HEK293 (cell line): ENCODE data around the gene BAD.

Experiments
- EGR2 ChIP-seq: fragments of 450-650 bp; formaldehyde crosslinking; IDR thresholded peaks from 2 replicates; pipeline ENCODE4 v1.5.1; 2016; ENCODE audit warnings: low read depth, missing biosample characterization, missing genetic modification characterization
- GLIS1 ChIP-seq: fragments of 450-650 bp; formaldehyde crosslinking; IDR thresholded peaks from 2 replicates; pipeline ENCODE4 v1.5.1; 2016; ENCODE audit warnings: missing biosample characterization, missing genetic modification characterization
- GLIS2 ChIP-seq: fragments of 450-650 bp; formaldehyde crosslinking; IDR thresholded peaks from 2 replicates; pipeline ENCODE4 v1.5.1; 2016; ENCODE audit warnings: missing biosample characterization, missing genetic modification characterization
- KLF16 ChIP-seq: fragments of 450-650 bp; formaldehyde crosslinking; IDR thresholded peaks from 2 replicates; pipeline ENCODE4 v1.5.1; 2017; ENCODE audit warnings: missing biosample characterization, missing genetic modification characterization
- KLF8 ChIP-seq: fragments of 450-650 bp; formaldehyde crosslinking; IDR thresholded peaks from 2 replicates; pipeline ENCODE4 v1.5.1; 2016; ENCODE audit warnings: missing biosample characterization, missing genetic modification characterization
- KLF9 ChIP-seq: fragments of 450-650 bp; formaldehyde crosslinking; IDR thresholded peaks from 2 replicates; pipeline ENCODE4 v1.5.1; 2016; ENCODE audit warnings: missing biosample characterization, missing genetic modification characterization, low read depth
- PRDM1 ChIP-seq: fragments of 450-650 bp; formaldehyde crosslinking; IDR thresholded peaks from 2 replicates; pipeline ENCODE4; 2016; ENCODE audit warnings: missing biosample characterization, missing genetic modification characterization
- SP3 ChIP-seq: fragments of 450-650 bp; formaldehyde crosslinking; IDR thresholded peaks from 2 replicates; pipeline ENCODE4 v1.5.1; 2016; ENCODE audit warnings: missing biosample characterization, missing genetic modification characterization
- TRIM28 ChIP-seq: IDR thresholded peaks from 2 replicates; pipeline ENCODE4 v1.6.1; 2011; ENCODE audit warnings: low read length, control low read depth, borderline replicate concordance
- WT1 ChIP-seq: fragments of 450-650 bp; formaldehyde crosslinking; IDR thresholded peaks from 2 replicates; pipeline ENCODE4 v1.5.1; 2016; ENCODE audit warnings: missing biosample characterization, missing genetic modification characterization
- YY1 ChIP-seq: fragments of 450-650 bp; formaldehyde crosslinking; IDR thresholded peaks from 2 replicates; pipeline ENCODE4 v1.5.1; 2018; ENCODE audit warnings: missing biosample characterization, missing genetic modification characterization
- ZBTB8A ChIP-seq: fragments of 450-650 bp; formaldehyde crosslinking; IDR thresholded peaks from 2 replicates; pipeline ENCODE4 v1.5.1; 2016; ENCODE audit warnings: missing biosample characterization, missing genetic modification characterization
- ZEB2 ChIP-seq: fragments of 450-650 bp; formaldehyde crosslinking; IDR thresholded peaks from 2 replicates; pipeline ENCODE4 v1.5.1; 2016; ENCODE audit warnings: missing biosample characterization, missing genetic modification characterization
- ZNF10 ChIP-seq: fragments of 450-650 bp; formaldehyde crosslinking; IDR thresholded peaks from 2 replicates; pipeline ENCODE4 v1.5.1; 2017; ENCODE audit warnings: missing biosample characterization, missing genetic modification characterization
- ZNF366 ChIP-seq: fragments of 450-650 bp; formaldehyde crosslinking; conservative IDR thresholded peaks from 2 replicates; pipeline ENCODE4 v1.5.1; 2016; ENCODE audit warnings: missing biosample characterization, missing genetic modification characterization
- ZNF394 ChIP-seq: fragments of 450-650 bp; formaldehyde crosslinking; IDR thresholded peaks from 2 replicates; pipeline ENCODE4 v1.5.1; 2016; ENCODE audit warnings: missing biosample characterization, missing genetic modification characterization, mild to moderate bottlenecking, moderate library complexity, borderline replicate concordance
- ZNF48 ChIP-seq: fragments of 450-650 bp; formaldehyde crosslinking; IDR thresholded peaks from 2 replicates; pipeline ENCODE4 v1.5.1; 2016; ENCODE audit warnings: missing biosample characterization, missing genetic modification characterization
- ZNF76 ChIP-seq: fragments of 450-650 bp; formaldehyde crosslinking; IDR thresholded peaks from 2 replicates; pipeline ENCODE4; 2016; ENCODE audit warnings: low read depth, missing biosample characterization, missing genetic modification characterization, borderline replicate concordance
- TF ChIP-seq, protein P1 (sequence below): fragments of 450-650 bp; formaldehyde crosslinking; IDR thresholded peaks from 2 replicates; pipeline ENCODE4 v1.5.1; 2016; ENCODE audit warnings: missing biosample characterization, missing genetic modification characterization
- TF ChIP-seq, protein P2 (sequence below): fragments of 450-650 bp; formaldehyde crosslinking; IDR thresholded peaks from 2 replicates; pipeline ENCODE4 v1.5.1; 2017; ENCODE audit warnings: missing biosample characterization, mild to moderate bottlenecking, missing genetic modification characterization, moderate library complexity
- TF ChIP-seq, protein P3 (sequence below): fragments of 450-650 bp; formaldehyde crosslinking; IDR thresholded peaks from 2 replicates; pipeline ENCODE4 v1.5.1; 2016; ENCODE audit warnings: missing biosample characterization, missing genetic modification characterization
- TF ChIP-seq, protein P4 (sequence below): fragments of 450-650 bp; formaldehyde crosslinking; IDR thresholded peaks from 2 replicates; pipeline ENCODE4 v1.5.1; 2016; ENCODE audit warnings: missing biosample characterization, missing genetic modification characterization
- TF ChIP-seq, protein P5 (sequence below): fragments of 450-650 bp; formaldehyde crosslinking; optimal IDR thresholded peaks from 2 replicates; pipeline ENCODE3; 2016; ENCODE audit warnings: missing biosample characterization, mild to moderate bottlenecking, missing genetic modification characterization
- TF ChIP-seq, protein P6 (sequence below): fragments of 450-650 bp; formaldehyde crosslinking; IDR thresholded peaks from 2 replicates; pipeline ENCODE4 v1.5.1; 2016; ENCODE audit warnings: missing biosample characterization, missing genetic modification characterization
- TF ChIP-seq, protein P7 (sequence below): fragments of 450-650 bp; IDR thresholded peaks from 2 replicates; pipeline ENCODE4 v1.5.1; 2018; ENCODE audit warnings: missing biosample characterization, missing genetic modification characterization

Gene BAD

DNA sequence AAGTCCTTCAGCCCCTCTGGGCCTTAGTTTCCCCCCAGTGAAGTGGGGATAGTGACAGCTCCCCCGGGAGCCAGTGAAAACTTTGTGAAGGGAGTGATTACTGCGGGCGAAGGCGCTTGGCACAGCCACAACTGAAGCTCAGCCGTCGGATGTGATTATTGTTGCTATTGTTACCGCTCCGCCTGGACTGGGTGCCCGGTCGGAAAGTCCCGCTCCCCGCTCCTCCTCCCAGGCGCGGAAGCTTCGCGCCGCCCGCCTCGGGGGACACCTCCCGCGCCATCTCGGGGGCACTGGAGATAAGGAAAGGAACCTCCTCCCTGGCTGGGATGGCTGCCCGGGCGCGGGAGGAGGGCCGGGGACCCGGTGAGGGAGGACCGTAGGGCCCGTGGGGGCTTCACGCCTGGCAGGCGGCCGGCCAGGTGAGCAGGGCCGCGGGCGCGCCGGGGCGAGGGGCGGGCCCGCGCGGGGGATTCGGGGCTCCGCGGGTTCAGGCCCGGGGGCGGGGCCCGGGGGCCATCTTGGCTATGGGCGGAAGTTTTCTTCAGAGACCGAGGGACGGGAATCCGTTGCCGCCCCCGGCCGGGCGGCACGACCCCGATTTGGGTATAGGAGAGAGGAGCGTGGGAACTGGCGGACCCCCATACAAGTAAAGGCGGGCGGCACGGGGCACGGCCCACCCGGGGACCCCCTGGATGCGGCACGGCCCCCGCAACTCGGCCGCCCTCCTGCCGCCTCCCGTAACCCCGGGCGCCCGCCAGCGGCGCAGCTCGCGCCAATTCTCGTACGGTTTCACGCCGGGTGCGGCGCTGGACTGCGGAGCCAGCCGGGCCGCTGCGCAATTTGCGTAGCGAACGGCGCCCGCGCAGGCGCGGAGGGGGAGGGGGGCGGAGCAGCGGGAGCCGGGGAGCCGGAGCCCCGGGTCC is 758 bp upstream of the BAD start, which contains the start of gene GPR137 (continued):
- TF ChIP-seq, protein P1, sequence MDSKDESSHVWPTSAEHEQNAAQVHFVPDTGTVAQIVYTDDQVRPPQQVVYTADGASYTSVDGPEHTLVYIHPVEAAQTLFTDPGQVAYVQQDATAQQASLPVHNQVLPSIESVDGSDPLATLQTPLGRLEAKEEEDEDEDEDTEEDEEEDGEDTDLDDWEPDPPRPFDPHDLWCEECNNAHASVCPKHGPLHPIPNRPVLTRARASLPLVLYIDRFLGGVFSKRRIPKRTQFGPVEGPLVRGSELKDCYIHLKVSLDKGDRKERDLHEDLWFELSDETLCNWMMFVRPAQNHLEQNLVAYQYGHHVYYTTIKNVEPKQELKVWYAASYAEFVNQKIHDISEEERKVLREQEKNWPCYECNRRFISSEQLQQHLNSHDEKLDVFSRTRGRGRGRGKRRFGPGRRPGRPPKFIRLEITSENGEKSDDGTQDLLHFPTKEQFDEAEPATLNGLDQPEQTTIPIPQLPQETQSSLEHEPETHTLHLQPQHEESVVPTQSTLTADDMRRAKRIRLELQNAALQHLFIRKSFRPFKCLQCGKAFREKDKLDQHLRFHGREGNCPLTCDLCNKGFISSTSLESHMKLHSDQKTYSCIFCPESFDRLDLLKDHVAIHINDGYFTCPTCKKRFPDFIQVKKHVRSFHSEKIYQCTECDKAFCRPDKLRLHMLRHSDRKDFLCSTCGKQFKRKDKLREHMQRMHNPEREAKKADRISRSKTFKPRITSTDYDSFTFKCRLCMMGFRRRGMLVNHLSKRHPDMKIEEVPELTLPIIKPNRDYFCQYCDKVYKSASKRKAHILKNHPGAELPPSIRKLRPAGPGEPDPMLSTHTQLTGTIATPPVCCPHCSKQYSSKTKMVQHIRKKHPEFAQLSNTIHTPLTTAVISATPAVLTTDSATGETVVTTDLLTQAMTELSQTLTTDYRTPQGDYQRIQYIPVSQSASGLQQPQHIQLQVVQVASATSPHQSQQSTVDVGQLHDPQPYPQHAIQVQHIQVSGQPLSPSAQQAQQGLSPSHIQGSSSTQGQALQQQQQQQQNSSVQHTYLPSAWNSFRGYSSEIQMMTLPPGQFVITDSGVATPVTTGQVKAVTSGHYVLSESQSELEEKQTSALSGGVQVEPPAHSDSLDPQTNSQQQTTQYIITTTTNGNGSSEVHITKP (tag by site-specific recombination) = no peak; the same call in 1 of the 2 replicates
- peak; percentile 65 for TF ChIP-seq ZBTB8A
- no peak for TF ChIP-seq PRDM1 (tag by site-specific recombination)
- no peak for TF ChIP-seq KLF16 (tag by site-specific recombination)
- TF ChIP-seq ZEB2 (tag by site-specific recombination) = peak; percentile 59; the same call in 1 of the 2 replicates
- TF ChIP-seq TRIM28 = no peak
- TF ChIP-seq YY1 = peak; percentile 55; the same call in 1 of the 2 replicates
- TF ChIP-seq GLIS2 (tag by site-specific recombination) = peak; percentile 56; the same call in 1 of the 2 replicates
- peak; percentile 35; the same call in 1 of the 2 replicates for TF ChIP-seq ZNF366 (tag by site-specific recombination)
- no peak for TF ChIP-seq ZNF10 (tag by site-specific recombination)
- TF ChIP-seq WT1 (tag by site-specific recombination) = peak; percentile 15; the same call in 1 of the 2 replicates
- 0 out of 2 replicates have a peak, but pooled peaks have one; percentile 19 for TF ChIP-seq EGR2 (tag by site-specific recombination)
- TF ChIP-seq, protein P2, sequence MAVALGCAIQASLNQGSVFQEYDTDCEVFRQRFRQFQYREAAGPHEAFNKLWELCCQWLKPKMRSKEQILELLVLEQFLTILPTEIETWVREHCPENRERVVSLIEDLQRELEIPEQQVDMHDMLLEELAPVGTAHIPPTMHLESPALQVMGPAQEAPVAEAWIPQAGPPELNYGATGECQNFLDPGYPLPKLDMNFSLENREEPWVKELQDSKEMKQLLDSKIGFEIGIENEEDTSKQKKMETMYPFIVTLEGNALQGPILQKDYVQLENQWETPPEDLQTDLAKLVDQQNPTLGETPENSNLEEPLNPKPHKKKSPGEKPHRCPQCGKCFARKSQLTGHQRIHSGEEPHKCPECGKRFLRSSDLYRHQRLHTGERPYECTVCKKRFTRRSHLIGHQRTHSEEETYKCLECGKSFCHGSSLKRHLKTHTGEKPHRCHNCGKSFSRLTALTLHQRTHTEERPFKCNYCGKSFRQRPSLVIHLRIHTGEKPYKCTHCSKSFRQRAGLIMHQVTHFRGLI (tag by site-specific recombination) = 0 out of 2 replicates have a peak, but pooled peaks have one; percentile 34
- TF ChIP-seq, protein P3, sequence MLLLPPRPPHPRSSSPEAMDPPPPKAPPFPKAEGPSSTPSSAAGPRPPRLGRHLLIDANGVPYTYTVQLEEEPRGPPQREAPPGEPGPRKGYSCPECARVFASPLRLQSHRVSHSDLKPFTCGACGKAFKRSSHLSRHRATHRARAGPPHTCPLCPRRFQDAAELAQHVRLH (tag by site-specific recombination) = no peak
- TF ChIP-seq SP3 (tag by site-specific recombination) = peak; percentile 55; the same call in 1 of the 2 replicates
- TF ChIP-seq KLF8 (tag by site-specific recombination) = peak; percentile 32; the same call in 1 of the 2 replicates
- peak; percentile 36; the same call in 1 of the 2 replicates for TF ChIP-seq ZNF394 (tag by site-specific recombination)
- TF ChIP-seq KLF9 (tag by site-specific recombination) = peak; percentile 63
- TF ChIP-seq, protein P4, sequence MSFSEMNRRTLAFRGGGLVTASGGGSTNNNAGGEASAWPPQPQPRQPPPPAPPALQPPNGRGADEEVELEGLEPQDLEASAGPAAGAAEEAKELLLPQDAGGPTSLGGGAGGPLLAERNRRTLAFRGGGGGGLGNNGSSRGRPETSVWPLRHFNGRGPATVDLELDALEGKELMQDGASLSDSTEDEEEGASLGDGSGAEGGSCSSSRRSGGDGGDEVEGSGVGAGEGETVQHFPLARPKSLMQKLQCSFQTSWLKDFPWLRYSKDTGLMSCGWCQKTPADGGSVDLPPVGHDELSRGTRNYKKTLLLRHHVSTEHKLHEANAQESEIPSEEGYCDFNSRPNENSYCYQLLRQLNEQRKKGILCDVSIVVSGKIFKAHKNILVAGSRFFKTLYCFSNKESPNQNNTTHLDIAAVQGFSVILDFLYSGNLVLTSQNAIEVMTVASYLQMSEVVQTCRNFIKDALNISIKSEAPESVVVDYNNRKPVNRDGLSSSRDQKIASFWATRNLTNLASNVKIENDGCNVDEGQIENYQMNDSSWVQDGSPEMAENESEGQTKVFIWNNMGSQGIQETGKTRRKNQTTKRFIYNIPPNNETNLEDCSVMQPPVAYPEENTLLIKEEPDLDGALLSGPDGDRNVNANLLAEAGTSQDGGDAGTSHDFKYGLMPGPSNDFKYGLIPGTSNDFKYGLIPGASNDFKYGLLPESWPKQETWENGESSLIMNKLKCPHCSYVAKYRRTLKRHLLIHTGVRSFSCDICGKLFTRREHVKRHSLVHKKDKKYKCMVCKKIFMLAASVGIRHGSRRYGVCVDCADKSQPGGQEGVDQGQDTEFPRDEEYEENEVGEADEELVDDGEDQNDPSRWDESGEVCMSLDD (tag by site-specific recombination) = peak; percentile 69; the same call in 1 of the 2 replicates
- TF ChIP-seq, protein P5, sequence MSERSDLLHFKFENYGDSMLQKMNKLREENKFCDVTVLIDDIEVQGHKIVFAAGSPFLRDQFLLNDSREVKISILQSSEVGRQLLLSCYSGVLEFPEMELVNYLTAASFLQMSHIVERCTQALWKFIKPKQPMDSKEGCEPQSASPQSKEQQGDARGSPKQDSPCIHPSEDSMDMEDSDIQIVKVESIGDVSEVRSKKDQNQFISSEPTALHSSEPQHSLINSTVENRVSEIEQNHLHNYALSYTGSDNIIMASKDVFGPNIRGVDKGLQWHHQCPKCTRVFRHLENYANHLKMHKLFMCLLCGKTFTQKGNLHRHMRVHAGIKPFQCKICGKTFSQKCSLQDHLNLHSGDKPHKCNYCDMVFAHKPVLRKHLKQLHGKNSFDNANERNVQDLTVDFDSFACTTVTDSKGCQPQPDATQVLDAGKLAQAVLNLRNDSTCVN (tag by site-specific recombination) = peak; percentile 65
- peak; percentile 10; the same call in 1 of the 2 replicates for TF ChIP-seq GLIS1 (tag by site-specific recombination)
- TF ChIP-seq ZNF48 = no peak
- peak; percentile 36; the same call in 1 of the 2 replicates for TF ChIP-seq ZNF76 (tag by site-specific recombination)
- TF ChIP-seq, protein P6, sequence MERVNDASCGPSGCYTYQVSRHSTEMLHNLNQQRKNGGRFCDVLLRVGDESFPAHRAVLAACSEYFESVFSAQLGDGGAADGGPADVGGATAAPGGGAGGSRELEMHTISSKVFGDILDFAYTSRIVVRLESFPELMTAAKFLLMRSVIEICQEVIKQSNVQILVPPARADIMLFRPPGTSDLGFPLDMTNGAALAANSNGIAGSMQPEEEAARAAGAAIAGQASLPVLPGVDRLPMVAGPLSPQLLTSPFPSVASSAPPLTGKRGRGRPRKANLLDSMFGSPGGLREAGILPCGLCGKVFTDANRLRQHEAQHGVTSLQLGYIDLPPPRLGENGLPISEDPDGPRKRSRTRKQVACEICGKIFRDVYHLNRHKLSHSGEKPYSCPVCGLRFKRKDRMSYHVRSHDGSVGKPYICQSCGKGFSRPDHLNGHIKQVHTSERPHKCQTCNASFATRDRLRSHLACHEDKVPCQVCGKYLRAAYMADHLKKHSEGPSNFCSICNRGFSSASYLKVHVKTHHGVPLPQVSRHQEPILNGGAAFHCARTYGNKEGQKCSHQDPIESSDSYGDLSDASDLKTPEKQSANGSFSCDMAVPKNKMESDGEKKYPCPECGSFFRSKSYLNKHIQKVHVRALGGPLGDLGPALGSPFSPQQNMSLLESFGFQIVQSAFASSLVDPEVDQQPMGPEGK = peak; percentile 71
- TF ChIP-seq, protein P7, sequence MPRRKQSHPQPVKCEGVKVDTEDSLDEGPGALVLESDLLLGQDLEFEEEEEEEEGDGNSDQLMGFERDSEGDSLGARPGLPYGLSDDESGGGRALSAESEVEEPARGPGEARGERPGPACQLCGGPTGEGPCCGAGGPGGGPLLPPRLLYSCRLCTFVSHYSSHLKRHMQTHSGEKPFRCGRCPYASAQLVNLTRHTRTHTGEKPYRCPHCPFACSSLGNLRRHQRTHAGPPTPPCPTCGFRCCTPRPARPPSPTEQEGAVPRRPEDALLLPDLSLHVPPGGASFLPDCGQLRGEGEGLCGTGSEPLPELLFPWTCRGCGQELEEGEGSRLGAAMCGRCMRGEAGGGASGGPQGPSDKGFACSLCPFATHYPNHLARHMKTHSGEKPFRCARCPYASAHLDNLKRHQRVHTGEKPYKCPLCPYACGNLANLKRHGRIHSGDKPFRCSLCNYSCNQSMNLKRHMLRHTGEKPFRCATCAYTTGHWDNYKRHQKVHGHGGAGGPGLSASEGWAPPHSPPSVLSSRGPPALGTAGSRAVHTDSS (tag by site-specific recombination) = 0 out of 2 replicates have a peak, but pooled peaks have one; percentile 11
